SU-DHL-6 (cell line): ENCODE measurements around the gene SEPTIN2.

Experiments used
- H2AFZ ChIP-seq: fragments of 200-600 bp; sonication (generic); 2 replicates; pipeline ENCODE4 v1.6.1; 2014; ENCODE audit warnings: low read depth, mild to moderate bottlenecking, moderate library complexity, mixed read lengths, antibody characterized with exemption, low read length; ENCODE audit not compliant: severe bottlenecking
- H3F3A ChIP-seq: fragments of 200-600 bp; shearing (Covaris generic); 2 replicates; pipeline ENCODE4 v1.6.0; 2016; ENCODE audit warnings: antibody characterized with exemption, mild to moderate bottlenecking; ENCODE audit not compliant: insufficient read depth
- H3K27ac ChIP-seq: fragments of 200-600 bp; sonication (generic); 2 replicates; pipeline ENCODE4 v1.5.1; 2016; ENCODE audit warnings: low read depth, mild to moderate bottlenecking, low read length, moderate library complexity, mixed read lengths
- H3K27me3 ChIP-seq: fragments of 200-600 bp; sonication (generic), shearing (Covaris generic); 2 replicates; pipeline ENCODE4 v1.6.0; 2014; ENCODE audit warnings: mild to moderate bottlenecking, low read length
- H3K36me3 ChIP-seq: fragments of 200-600 bp; sonication (generic); 2 replicates; pipeline ENCODE4 v1.6.1; 2014; ENCODE audit warnings: mild to moderate bottlenecking, low read length, mixed read lengths
- H3K4me2 ChIP-seq: fragments of 300-600, 200-600 bp; shearing (Covaris generic), sonication (generic); 2 replicates; pipeline ENCODE4 v1.6.0; 2014; ENCODE audit warnings: low read length, low read depth, mild to moderate bottlenecking; ENCODE audit not compliant: poor library complexity, severe bottlenecking
- H3K4me3 ChIP-seq: fragments of 200-600 bp; sonication (generic); 2 replicates; pipeline ENCODE4 v1.5.1; 2014; ENCODE audit warnings: antibody characterized with exemption, low read length, mild to moderate bottlenecking, mixed read lengths; ENCODE audit not compliant: insufficient read depth, poor library complexity, severe bottlenecking
- H3K79me2 ChIP-seq: fragments of 200-600 bp; sonication (generic); 2 replicates; pipeline ENCODE4 v1.6.1; 2014; ENCODE audit warnings: mild to moderate bottlenecking, low read length, moderate library complexity; ENCODE audit not compliant: insufficient read depth
- H3K9ac ChIP-seq: fragments of 200-600 bp; sonication (generic); 2 replicates; pipeline ENCODE4 v1.7.0; 2014; ENCODE audit warnings: mild to moderate bottlenecking, low read length
- H3K9me2 ChIP-seq: fragments of 200-600 bp; sonication (generic); replicated peaks from 2 replicates; pipeline ENCODE4 v1.6.1; 2014; ENCODE audit warnings: low read length; ENCODE audit not compliant: insufficient read depth
- H3K9me3 ChIP-seq: fragments of 200-600 bp; sonication (generic); 2 replicates; pipeline ENCODE4 v1.6.1; 2014; ENCODE audit warnings: low read length, mixed read lengths; ENCODE audit not compliant: insufficient read depth
- H4K20me1 ChIP-seq: fragments of 200-600 bp; sonication (generic); 2 replicates; pipeline ENCODE4 v1.6.1; 2014; ENCODE audit warnings: low read depth, mild to moderate bottlenecking, antibody characterized with exemption, low read length, moderate library complexity, mixed read lengths
- CTCF ChIP-seq: fragments of 200-600 bp; sonication (generic); IDR thresholded peaks from one replicate; pipeline ENCODE4 v1.5.1; 2017; ENCODE audit warnings: antibody characterized with exemption, mild to moderate bottlenecking, low read length, moderate library complexity; ENCODE audit not compliant: insufficient read depth, poor library complexity, severe bottlenecking
- EZH2phosphoT487 ChIP-seq: fragments of 200-600 bp; sonication (generic), shearing (Covaris generic); conservative IDR thresholded peaks from 2 replicates; pipeline ENCODE4 v1.6.1; 2018; ENCODE audit warnings: mild to moderate bottlenecking, antibody characterized with exemption, low read length, moderate library complexity, mixed read lengths

SEPTIN2 gene

GRCh38 chr2:241307055-241307454 is 8.7 kb upstream of the SEPTIN2 start:
- no peak for TF ChIP-seq CTCF
- TF ChIP-seq EZH2phosphoT487 = no peak
- Histone ChIP-seq H3K27ac (no peak overlapping the region), H3K9me2 (no peaks in the 10 kb centered on the region), H3K9ac (no peak overlapping the region), H3K79me2 (peaks cover 100% of the 10 kb centered on the region), H3K9me3 (no peaks in the 10 kb centered on the region), H3K27me3 (no peaks in the 10 kb centered on the region), H3K4me3 (no peak overlapping the region), H4K20me1 (peaks cover 5% of the 10 kb centered on the region; the same call in 1 of the 2 replicates), H3K4me2 (no peak overlapping the region), H3F3A (peaks cover 14% of the 10 kb centered on the region; the same call in 1 of the 2 replicates), H3K36me3 (no peaks in the 10 kb centered on the region; the same call in 1 of the 2 replicates), H2AFZ (no peak overlapping the region)

GRCh38 chr2:241308267-241308666 is 7.5 kb upstream of the SEPTIN2 start:
- H3K4me3 ChIP-seq = no peak overlapping the region
- H3K27me3 ChIP-seq = no peaks in the 10 kb centered on the region
- no peak for TF ChIP-seq CTCF
- no peak for TF ChIP-seq EZH2phosphoT487
- H3K4me2 ChIP-seq = no peak overlapping the region
- no peak overlapping the region for H2AFZ ChIP-seq
- H3K27ac ChIP-seq = no peak overlapping the region
- no peak overlapping the region for H3K9ac ChIP-seq
- H3K36me3 ChIP-seq = no peaks in the 10 kb centered on the region; the same call in 1 of the 2 replicates
- peaks cover 5% of the 10 kb centered on the region; the same call in 1 of the 2 replicates for H4K20me1 ChIP-seq
- H3K79me2 ChIP-seq = peaks cover 100% of the 10 kb centered on the region
- H3K9me3 ChIP-seq = no peaks in the 10 kb centered on the region
- H3F3A ChIP-seq = peaks cover 21% of the 10 kb centered on the region; the same call in 1 of the 2 replicates
- H3K9me2 ChIP-seq = no peaks in the 10 kb centered on the region

GRCh38 chr2:241308832-241309500 is 6.8 kb upstream of the SEPTIN2 start:
- TF ChIP-seq EZH2phosphoT487 (no peak), CTCF (no peak)
- Histone ChIP-seq H3K4me3 (no peak overlapping the region), H3K27ac (no peak overlapping the region), H3K4me2 (no peak overlapping the region), H3K9me3 (no peaks in the 10 kb centered on the region), H3K9me2 (no peaks in the 10 kb centered on the region), H4K20me1 (peaks cover 5% of the 10 kb centered on the region; the same call in 1 of the 2 replicates), H3K27me3 (no peaks in the 10 kb centered on the region), H3K9ac (no peak overlapping the region), H3K79me2 (peaks cover 100% of the 10 kb centered on the region), H2AFZ (no peak overlapping the region), H3F3A (peaks cover 21% of the 10 kb centered on the region; the same call in 1 of the 2 replicates), H3K36me3 (no peaks in the 10 kb centered on the region; the same call in 1 of the 2 replicates)
